Measurements from ENCODE around the gene DHX15. TPM values are rescaled to one million over a fixed set of nuclear protein-coding genes. Genes with fewer than 3 reads are reported as not detected.
"Not testable (repeated sequence)": the region's sequence is repeated elsewhere in the genome, so short reads cannot be mapped to it uniquely, and the experiment has no call there.

Gene DHX15
- total RNA-seq, 1 experiment from 2014 or later: 188 TPM

GRCh38 chr4:24514808-24515207, 69.5 kb downstream of the DHX15 start:
- in situ Hi-C loops (cut with HindIII; ENCODE audit: low pct_unique_long_range_greater_than_20kb, low sequenced_read_pairs): no loop called here
- DNase-seq (ENCODE audit: low read depth, low spot score): peak; percentile 31

- in situ Hi-C loops (cut with HindIII; ENCODE audit: low pct_unique_long_range_greater_than_20kb, low sequenced_read_pairs): no loop called here
- no peak for DNase-seq (ENCODE audit: low read depth, low spot score)
Measured at GRCh38 chr4:24513718-24514117, 70.6 kb downstream of the DHX15 start.

- in situ Hi-C loops (cut with HindIII; ENCODE audit: low pct_unique_long_range_greater_than_20kb, low sequenced_read_pairs): no loop called here
Measured at GRCh38 chr4:24511371-24512063, 72.8 kb downstream of the DHX15 start.

GRCh38 chr4:24510091-24510490, 74.3 kb downstream of the DHX15 start:
- in situ Hi-C loops (cut with HindIII; ENCODE audit: low pct_unique_long_range_greater_than_20kb, low sequenced_read_pairs): no loop called here
- no peak for DNase-seq (ENCODE audit: low read depth, low spot score)

More at GRCh38 chr4:24511371-24512063, 72.8 kb downstream of the DHX15 start:
- DNase-seq (ENCODE audit: low read depth, low spot score): no peak

- in situ Hi-C loops (cut with HindIII; ENCODE audit: low pct_unique_long_range_greater_than_20kb, low sequenced_read_pairs): no loop called here
- DNase-seq (ENCODE audit: low read depth, low spot score): no peak
Measured at GRCh38 chr4:24508541-24508940, 75.8 kb downstream of the DHX15 start.

- in situ Hi-C loops (cut with HindIII; ENCODE audit: low pct_unique_long_range_greater_than_20kb, low sequenced_read_pairs): no loop called here
- no peak for DNase-seq (ENCODE audit: low read depth, low spot score)
Measured at GRCh38 chr4:24507439-24507838, 76.9 kb downstream of the DHX15 start.

- DNase-seq (ENCODE audit: low read depth, low spot score); in situ Hi-C loops (cut with HindIII; ENCODE audit: low pct_unique_long_range_greater_than_20kb, low sequenced_read_pairs): not testable (repeated sequence)
Measured at GRCh38 chr4:24503090-24503489, 81.3 kb downstream of the DHX15 start.

- in situ Hi-C loops (cut with HindIII; ENCODE audit: low pct_unique_long_range_greater_than_20kb, low sequenced_read_pairs): no loop called here
- DNase-seq (ENCODE audit: low read depth, low spot score): no peak
Measured at GRCh38 chr4:24497221-24497620, 87.1 kb downstream of the DHX15 start.

GRCh38 chr4:24496597-24496996, 87.8 kb downstream of the DHX15 start:
- in situ Hi-C loops (cut with HindIII; ENCODE audit: low pct_unique_long_range_greater_than_20kb, low sequenced_read_pairs): no loop called here
- no peak for DNase-seq (ENCODE audit: low read depth, low spot score)

GRCh38 chr4:24495388-24495787, 89.0 kb downstream of the DHX15 start:
- in situ Hi-C loops (cut with HindIII; ENCODE audit: low pct_unique_long_range_greater_than_20kb, low sequenced_read_pairs): no loop called here
- no peak for DNase-seq (ENCODE audit: low read depth, low spot score)

GRCh38 chr4:24489870-24490269, 94.5 kb downstream of the DHX15 start:
- in situ Hi-C loops (cut with HindIII; ENCODE audit: low pct_unique_long_range_greater_than_20kb, low sequenced_read_pairs): no loop called here
- no peak for DNase-seq (ENCODE audit: low read depth, low spot score)

- in situ Hi-C loops (cut with HindIII; ENCODE audit: low pct_unique_long_range_greater_than_20kb, low sequenced_read_pairs): no loop called here
- DNase-seq (ENCODE audit: low read depth, low spot score): peak; percentile 76
Measured at GRCh38 chr4:24488399-24489164, 95.8 kb downstream of the DHX15 start.

- DNase-seq (ENCODE audit: low read depth, low spot score): no peak
- in situ Hi-C loops (cut with HindIII; ENCODE audit: low pct_unique_long_range_greater_than_20kb, low sequenced_read_pairs): no loop called here
Measured at GRCh38 chr4:24482871-24483270, 101.5 kb downstream of the DHX15 start.

- in situ Hi-C loops (cut with HindIII; ENCODE audit: low pct_unique_long_range_greater_than_20kb, low sequenced_read_pairs): no loop called here
- peak; percentile 28 for DNase-seq (ENCODE audit: low read depth, low spot score)
Measured at GRCh38 chr4:24477919-24478318, 106.4 kb downstream of the DHX15 start.

Small RNA genes within 50 kb of the gene (small RNA-seq; reads per million reads assigned to genes)
- gene MIR573 (0 to 0.23 reads per million in 2 experiments), gene RN7SL16P (0 to 0.05 reads per million in 2 experiments)

Other genes with a start within 250 kb of the DHX15 start
- gene SOD3, start 211.0 kb upstream of the DHX15 start, total RNA-seq (2014; rRNA removed; shearing (Covaris generic)): not detected in 2 replicates